OCI-LY3 (cell line): ENCODE data around the gene MUC5B.

Experiments used
- CTCF ChIP-seq: fragments of 200-600, 300-600 bp; sonication (generic); IDR thresholded peaks from 2 replicates; pipeline ENCODE4 v1.5.1; 2014; ENCODE audit warnings: antibody characterized with exemption, low read length, low read depth
- EZH2phosphoT487 ChIP-seq: fragments of 200-600 bp; shearing (Covaris generic); IDR thresholded peaks from 2 replicates; pipeline ENCODE4 v1.6.1; 2018; ENCODE audit warnings: antibody characterized with exemption, mixed run types, low read depth

DNA sequence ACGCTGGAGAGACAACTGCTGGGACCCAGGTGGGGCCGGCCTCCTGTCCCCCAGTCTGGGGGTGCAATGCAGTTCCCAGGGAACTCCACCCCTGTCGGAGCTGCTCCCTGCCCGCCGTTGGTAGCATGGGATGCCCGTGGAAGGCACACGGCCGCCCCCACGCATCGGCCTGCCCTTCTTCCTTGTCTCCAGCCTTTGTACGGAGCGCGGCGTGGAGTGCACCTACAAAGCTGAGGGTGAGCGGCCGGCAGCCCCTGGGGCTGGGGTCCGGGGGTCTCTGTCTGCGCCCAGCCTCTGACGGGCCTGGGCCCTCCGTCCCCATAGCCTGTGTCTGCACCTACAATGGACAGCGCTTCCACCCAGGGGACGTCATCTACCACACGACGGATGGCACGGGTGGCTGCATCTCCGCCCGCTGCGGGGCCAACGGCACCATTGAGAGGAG, 41.9 kb upstream of the MUC5B start:
- TF ChIP-seq CTCF: no peak
- TF ChIP-seq EZH2phosphoT487: no peak
